HepG2 (cell line): ENCODE measurements around the gene NAMPT. TPM values are rescaled to one million over a fixed set of nuclear protein-coding genes. Genes with fewer than 3 reads are reported as not detected.
A peak's percentile ranks its signal among the peaks of the same experiment; 100 is the strongest.
"Not testable (repeated sequence)": the region's sequence is repeated elsewhere in the genome, so short reads cannot be mapped to it uniquely, and the experiment has no call there.

Experiments used
- ATAC-seq: fragments of 200-7000 bp; cut with Tn5 transposase; 3 replicates; pipeline ENCODE4 v1.9.1; 2020; ENCODE audit warnings: mild to moderate bottlenecking, moderate library complexity
- BruUV-seq: library from RNA; stranded (reverse); fragments of 400-500 nt; replicated peaks from 2 replicates; lab custom pipeline; 2021; lab: Mats Ljungman, UMichigan
- CTCF ChIA-PET: fragments of 300-600 bp; formaldehyde crosslinking; extraction: SDS; loops from one replicate; lab custom pipeline; 2021; ENCODE audit warnings: low total read pairs, inconsistent platforms, low intra/inter-chr PET ratio; lab: Yijun Ruan, JAX
- POLR2A ChIA-PET: fragments of 350-600 bp; sonication (Branson Sonifier 250); formaldehyde crosslinking; loops from one replicate; lab custom pipeline; 2020; ENCODE audit warnings: antibody characterized with exemption, inconsistent platforms; lab: Yijun Ruan, JAX
- DNase-seq: peaks from one replicate; pipeline ENCODE4 v3.0.0-alpha.2; 2015; ENCODE audit warnings: low spot score
- FAIRE-seq: peaks from 3 replicates; lab custom pipeline; 2011; peaks lifted over from hg19 to GRCh38; lab: Jason Lieb, UNC
- H2AFZ ChIP-seq: one replicate; pipeline ENCODE4 v1.6.1; 2011; ENCODE audit warnings: low read length, inconsistent platforms
- H3K27ac ChIP-seq: fragments of 300-600 bp; 3 replicates; pipeline ENCODE4 v1.8.0; 2011; ENCODE audit warnings: mixed run types, mild to moderate bottlenecking, mixed read lengths, low read length, inconsistent platforms; ENCODE audit not compliant: insufficient read depth; ENCODE audit errors: extremely low read length
- H3K27me3 ChIP-seq, 2 experiments: fragments of 200-600 bp in 1 of 2; 2 replicates in 1 of 2; 3 replicates in 1 of 2; pipeline versions ENCODE4 v1.6.0 to v1.8.0; 2011; ENCODE audit warnings: low read length in 2 of 2, mild to moderate bottlenecking in 2 of 2, moderate library complexity in 2 of 2, inconsistent platforms in 1 of 2; ENCODE audit not compliant: insufficient read depth in 2 of 2, control insufficient read depth in 1 of 2
- H3K36me3 ChIP-seq, 2 experiments: fragments of 200-600 bp in 1 of 2; replicated peaks in 1 of 2; 2 replicates in 1 of 2; 3 replicates in 1 of 2; pipeline versions ENCODE4 v1.5.1 to v1.8.0; 2011; ENCODE audit warnings: low read length in 2 of 2, inconsistent platforms in 1 of 2; ENCODE audit not compliant: insufficient read depth in 2 of 2, control insufficient read depth in 1 of 2
- H3K4me1 ChIP-seq: 2 replicates; pipeline ENCODE4 v1.5.1; 2012; ENCODE audit warnings: low read length, inconsistent platforms; ENCODE audit not compliant: insufficient read depth
- H3K4me2 ChIP-seq: 2 replicates; pipeline ENCODE4 v1.6.0; 2011; ENCODE audit warnings: low read depth, low read length, inconsistent platforms
- H3K4me3 ChIP-seq, 3 experiments: fragments of 200-600 bp in 1 of 3; sonication (generic), shearing (Covaris generic) in 1 of 3; replicated peaks in 1 of 3; 2 replicates each; pipeline ENCODE4 v1.5.1; 2011 to 2016; ENCODE audit warnings: low read length in 3 of 3, inconsistent platforms in 2 of 3, low read depth in 2 of 3, mild to moderate bottlenecking in 2 of 3, control low read depth in 1 of 3, mixed read lengths in 1 of 3; ENCODE audit not compliant: insufficient read depth in 1 of 3
- H3K79me2 ChIP-seq: one replicate; pipeline ENCODE4 v1.6.1; 2011; ENCODE audit warnings: low read length, inconsistent platforms; ENCODE audit not compliant: insufficient read depth
- H3K9ac ChIP-seq: 2 replicates; pipeline ENCODE4 v1.6.0; 2011; ENCODE audit warnings: mild to moderate bottlenecking, low read depth, low read length, inconsistent platforms; ENCODE audit not compliant: insufficient read depth
- H3K9me3 ChIP-seq: 2 replicates; pipeline ENCODE4 v1.5.1; 2012; ENCODE audit warnings: mild to moderate bottlenecking, low read length
- H4K20me1 ChIP-seq: 2 replicates; pipeline ENCODE4 v1.6.0; 2011; ENCODE audit warnings: inconsistent platforms, mild to moderate bottlenecking, low read length, moderate library complexity; ENCODE audit not compliant: insufficient read depth
- BCL6 ChIP-seq: IDR thresholded peaks from 2 replicates; pipeline ENCODE4 v1.6.1; 2016; ENCODE audit warnings: missing genetic modification reagents, missing compliant biosample characterization
- CREB1 ChIP-seq, 2 experiments: fragments of 450-650 bp in 1 of 2; IDR thresholded peaks; 2 replicates each; pipeline ENCODE4 v1.6.1; 2016 to 2017; ENCODE audit warnings: control low read depth in 1 of 2, mild to moderate bottlenecking in 1 of 2, missing compliant biosample characterization in 1 of 2, missing genetic modification characterization in 1 of 2
- DR1 ChIP-seq: sonication (generic); formaldehyde crosslinking; IDR thresholded peaks from 2 replicates; pipeline ENCODE4 v1.8.0; 2021; ENCODE audit warnings: mild to moderate bottlenecking, missing genetic modification reagents, inconsistent platforms
- EHMT2 ChIP-seq: fragments of 200-600 bp; sonication (generic); IDR thresholded peaks from 2 replicates; pipeline ENCODE4 v1.7.0; 2017; ENCODE audit warnings: antibody characterized with exemption, low read depth, low read length, borderline replicate concordance
- HNF4A ChIP-seq: sonication (generic); formaldehyde crosslinking; IDR thresholded peaks from 2 replicates; pipeline ENCODE4 v1.4.0; 2020; ENCODE audit warnings: missing genetic modification reagents
- HNF4G ChIP-seq, 2 experiments: sonication (generic) in 1 of 2; formaldehyde crosslinking in 1 of 2; IDR thresholded peaks; 2 replicates each; pipeline versions ENCODE4 v1.4.0 to v1.6.1; 2011 to 2020; ENCODE audit warnings: borderline replicate concordance in 2 of 2, low read depth in 2 of 2, mild to moderate bottlenecking in 2 of 2, low read length in 1 of 2, missing genetic modification reagents in 1 of 2, moderate library complexity in 1 of 2
- HNRNPH1 ChIP-seq: fragments of 200-400 bp; formaldehyde crosslinking; optimal IDR thresholded peaks from 2 replicates; pipeline ENCODE3; 2017; ENCODE audit warnings: mild to moderate bottlenecking, low read depth, low read length
- RARA ChIP-seq: IDR thresholded peaks from 2 replicates; pipeline ENCODE4 v1.6.1; 2016; ENCODE audit warnings: missing genetic modification reagents, missing compliant biosample characterization
- SAFB2 ChIP-seq: sonication (generic); formaldehyde crosslinking; IDR thresholded peaks from 2 replicates; pipeline ENCODE4 v1.5.1; 2020; ENCODE audit warnings: missing genetic modification reagents, low read depth, mild to moderate bottlenecking, borderline replicate concordance
- SOX5 ChIP-seq: IDR thresholded peaks from 2 replicates; pipeline ENCODE4 v1.6.1; 2016; ENCODE audit warnings: borderline replicate concordance
- ZEB1 ChIP-seq: IDR thresholded peaks from 2 replicates; pipeline ENCODE4 v1.6.1; 2012; ENCODE audit warnings: mild to moderate bottlenecking, low read depth, inconsistent platforms; ENCODE audit not compliant: insufficient replicate concordance
- ZNF343 ChIP-seq: sonication (generic); formaldehyde crosslinking; IDR thresholded peaks from 2 replicates; pipeline ENCODE4 v1.4.0; 2020; ENCODE audit warnings: mild to moderate bottlenecking, missing genetic modification reagents
- ZNF563 ChIP-seq: sonication (generic); formaldehyde crosslinking; IDR thresholded peaks from 2 replicates; pipeline ENCODE4 v1.8.0; 2022; ENCODE audit warnings: mild to moderate bottlenecking, moderate library complexity, missing genetic modification reagents
- ZNF629 ChIP-seq: sonication (generic); formaldehyde crosslinking; conservative IDR thresholded peaks from 2 replicates; pipeline ENCODE4 v1.5.0; 2020; ENCODE audit warnings: missing genetic modification reagents
- ZNF644 ChIP-seq: IDR thresholded peaks from 2 replicates; pipeline ENCODE4 v1.6.1; 2016; ENCODE audit warnings: low read depth
- WGBS: methylation state at CpG from one replicate; pipeline ENCODE4 v1.1.6; 2017; ENCODE audit warnings: low lambda C conversion rate; 5-methylcytosine and 5-hydroxymethylcytosine counted together
- in situ Hi-C: cut with HindIII; loops from 2 replicates; pipeline ENCODE4 v1.10.0; 2017; ENCODE audit warnings: low pct_unique_long_range_greater_than_20kb; ENCODE audit not compliant: extremely low pct_ligation_motif_present
- intact Hi-C: fragments of 100-400 bp; cut with micrococcal nuclease; formaldehyde crosslinking; loops from one replicate; pipeline ENCODE4 v1.10.0; 2022; ENCODE audit not compliant: unreplicated experiment
- polyA plus RNA-seq, 8 experiments: library from polyadenylated mRNA; depleted of rRNA in 3 of 8; stranded (reverse) in 7 of 8; unstranded in 1 of 8; fragments of >200 nt; fragmentation: Illumina TruSeq in 4 of 8; extraction: Trizol in 4 of 8; gene quantifications; 2 replicates each; pipeline versions ENCODE4 v1.2.1 to v1.2.3, GENCODE V29; 2011 to 2016; ENCODE audit warnings: low read depth in 4 of 8, missing spikeins in 1 of 8, mixed read lengths in 1 of 8; ENCODE audit not compliant: insufficient read depth in 1 of 8
- total RNA-seq, 5 experiments: library from RNA; depleted of rRNA; stranded (reverse); fragments of >200 nt; fragmentation: Illumina TruSeq; extraction: Trizol; gene quantifications; 2 replicates each; pipeline ENCODE4 v1.2.3, GENCODE V29; 2016; ENCODE audit warnings: low read depth in 1 of 5

Gene NAMPT
- total and polyA plus RNA-seq, 2 of the 13 experiments (the other 11 are each of a cell fraction or from before 2014, with no cell fraction given), result 15.8 to 67.7 TPM

- DNase-seq (peak; percentile 56), ATAC-seq (peak; percentile 76), FAIRE-seq (peak; percentile 77)
- peak overlapping the region; percentile 81 for H3K27ac ChIP-seq
- in situ Hi-C loops, result no loop called here
- TF ChIP-seq HNF4A (CRISPR knock-in tag) (peak; percentile 61), ZNF563 (CRISPR knock-in tag) (no peak), HNF4G (IDR thresholded peaks at IDR 0.05; ENCODE audit: borderline replicate concordance, low read depth, low read length) (peak; percentile 22; the same call in 1 of the 2 replicates), HNF4G (CRISPR knock-in tag; IDR thresholded peaks at IDR 0.05; ENCODE audit: borderline replicate concordance, low read depth) (no peak), EHMT2 (0 out of 2 replicates have a peak, but pooled peaks have one; percentile 52), DR1 (CRISPR knock-in tag) (no peak), ZNF343 (CRISPR knock-in tag) (0 out of 2 replicates have a peak, but pooled peaks have one; percentile 35), ZNF629 (peak; percentile 83), RARA (CRISPR knock-in tag) (peak; percentile 74), CREB1 (IDR thresholded peaks at IDR 0.05) (no peak), CREB1 (CRISPR knock-in tag; IDR thresholded peaks at IDR 0.05) (0 out of 2 replicates have a peak, but pooled peaks have one; percentile 9), ZNF644 (peak; percentile 50), HNRNPH1 (no peak), ZEB1 (peak; percentile 39), SOX5 (CRISPR knock-in tag) (peak; percentile 26; the same call in 1 of the 2 replicates), BCL6 (CRISPR knock-in tag) (peak; percentile 91), SAFB2 (CRISPR knock-in tag) (no peak)
- POLR2A ChIA-PET, result interaction anchor here (1.7 kb wide), 1 partner anchor 42 kb away, joined by 8 read pairs; the partner anchor contains the start of gene NAMPT
- H2AFZ ChIP-seq, result peak overlapping the region; percentile 45
- peak overlapping the region; percentile 91 for H3K4me2 ChIP-seq
- no peaks in the 10 kb centered on the region for H3K79me2 ChIP-seq
- no TSS peak for BruUV-seq
- CTCF ChIA-PET, result no interaction called here
- no peaks in the 10 kb centered on the region for H4K20me1 ChIP-seq
- H3K36me3 ChIP-seq, result no peaks in the 10 kb centered on the region
- H3K9ac ChIP-seq, result peak overlapping the region; percentile 31
- H3K4me3 ChIP-seq, result peak overlapping the region; percentile 26 to 63 (median 56)
- H3K9me3 ChIP-seq, result no peaks in the 10 kb centered on the region
- no peaks in the 10 kb centered on the region; a peak in 1 of 5 replicates for H3K27me3 ChIP-seq
- H3K4me1 ChIP-seq, result peaks cover 32% of the 10 kb centered on the region
- intact Hi-C loops, result loop anchor here (2.0 kb wide), 1 partner anchor 42 kb away; the partner anchor contains the start of gene NAMPT
- WGBS, result 7% methylated on average over 7 of the region's 7 CpGs
Measured at GRCh38 chr7:106326594-106327537, 42.1 kb upstream of the NAMPT start.

GRCh38 chr7:106324509-106324908, 39.7 kb upstream of the NAMPT start:
- not testable (repeated sequence) for ATAC-seq, H3K27ac ChIP-seq
- WGBS, result 77% methylated on average over 2 of the region's 2 CpGs

More at GRCh38 chr7:106324509-106324908, 39.7 kb upstream of the NAMPT start:
- in situ Hi-C loops, H3K9ac ChIP-seq, H3K9me3 ChIP-seq, H3K27me3 ChIP-seq, H3K79me2 ChIP-seq, H4K20me1 ChIP-seq, H3K4me2 ChIP-seq, CTCF ChIA-PET, intact Hi-C loops, H3K36me3 ChIP-seq, H3K4me3 ChIP-seq, H2AFZ ChIP-seq, DNase-seq, FAIRE-seq, POLR2A ChIA-PET, BruUV-seq: not testable (repeated sequence)
- peaks cover 32% of the 10 kb centered on the region for H3K4me1 ChIP-seq
